TTC549 (cell line): ENCODE measurements around the gene MRPS16.

ENCODE experiments used
- FAIRE-seq: peaks from 2 replicates; lab custom pipeline; 2012; peaks lifted over from hg19 to GRCh38; lab: Jason Lieb, UNC

The MRPS16 gene

DNA sequence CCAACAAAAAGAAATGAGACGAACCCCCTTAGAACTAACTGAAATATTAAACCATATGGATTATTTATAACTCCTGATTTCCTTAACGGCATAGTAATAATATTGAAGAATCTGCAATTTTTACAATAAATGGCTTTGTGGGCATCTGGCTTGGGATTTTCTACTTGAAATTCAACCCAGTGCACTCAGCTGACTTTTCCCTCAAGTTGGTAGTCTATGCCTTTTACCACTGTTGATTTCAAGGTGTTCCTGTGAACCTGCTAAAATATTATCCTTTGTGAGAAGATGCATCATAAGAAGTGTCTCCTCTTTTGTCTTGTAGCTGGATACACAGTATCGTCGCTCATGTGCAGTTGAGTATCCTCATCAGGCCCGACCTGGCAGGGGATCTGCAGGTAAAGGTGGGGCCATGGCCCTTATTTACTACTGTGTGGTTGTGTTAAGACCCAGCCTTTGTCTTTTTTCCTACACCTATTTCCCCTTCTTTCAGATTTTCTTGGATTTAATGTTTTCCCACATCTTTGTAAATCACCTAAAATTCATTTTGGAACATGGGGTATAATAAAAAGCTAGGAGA lies 13.4 kb downstream of the MRPS16 start:
- FAIRE-seq = no peak

DNA sequence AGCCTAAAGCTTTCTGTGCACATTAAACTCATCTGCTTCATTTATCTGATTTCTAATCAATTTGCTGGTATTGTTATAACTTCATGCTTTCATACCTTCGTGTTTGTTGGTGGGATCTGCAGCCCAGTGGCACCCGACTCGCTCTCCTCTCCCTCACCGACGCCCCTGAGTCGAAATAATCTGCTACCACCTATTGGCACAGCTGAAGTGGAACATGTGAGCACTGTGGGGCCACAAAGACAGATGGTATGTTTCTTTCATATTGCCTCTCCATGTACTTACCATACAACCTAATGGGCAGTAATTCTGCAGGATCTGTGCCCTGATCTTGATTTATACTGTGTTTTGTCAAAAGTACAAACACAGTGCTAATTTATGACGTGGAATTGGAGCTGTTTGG lies 17.7 kb downstream of the MRPS16 start:
- FAIRE-seq = no peak

DNA sequence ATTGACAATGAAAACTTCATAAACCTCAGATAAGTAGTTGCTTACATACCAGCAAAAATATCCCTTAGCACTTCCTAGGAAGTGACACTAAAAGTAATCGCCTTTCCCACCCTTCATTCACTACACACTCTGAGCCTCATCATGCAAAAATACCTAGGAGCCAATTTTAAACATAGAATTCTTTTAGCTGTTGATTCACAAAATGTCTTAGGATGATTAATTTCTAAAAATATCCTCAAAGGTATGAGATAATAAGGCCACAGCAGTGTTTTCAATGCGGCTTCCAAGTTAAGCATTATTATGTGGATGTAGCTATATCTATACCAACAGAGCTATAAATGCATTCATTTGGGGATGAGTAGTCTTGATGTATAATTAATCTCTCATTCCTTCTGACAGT lies 18.6 kb downstream of the MRPS16 start:
- no peak for FAIRE-seq

DNA sequence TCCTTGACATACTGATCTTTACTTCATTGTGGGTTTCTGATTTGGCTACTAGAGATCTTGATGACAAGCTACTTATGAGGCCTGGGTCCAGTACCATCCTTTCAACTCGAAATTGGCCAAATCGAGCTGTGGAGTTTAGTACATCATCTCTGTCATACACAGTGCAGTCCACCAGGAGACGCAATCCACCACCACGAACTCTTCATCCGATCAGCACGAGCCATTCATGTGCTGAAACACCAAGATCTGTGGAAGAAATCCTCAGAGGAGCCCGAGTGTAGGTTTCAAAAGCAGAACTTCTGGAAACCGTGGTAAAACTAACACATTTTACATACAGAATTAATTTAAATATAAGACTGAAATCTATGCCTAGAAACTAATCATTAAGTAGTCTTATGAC lies 19.6 kb downstream of the MRPS16 start:
- FAIRE-seq = peak; percentile 90

DNA sequence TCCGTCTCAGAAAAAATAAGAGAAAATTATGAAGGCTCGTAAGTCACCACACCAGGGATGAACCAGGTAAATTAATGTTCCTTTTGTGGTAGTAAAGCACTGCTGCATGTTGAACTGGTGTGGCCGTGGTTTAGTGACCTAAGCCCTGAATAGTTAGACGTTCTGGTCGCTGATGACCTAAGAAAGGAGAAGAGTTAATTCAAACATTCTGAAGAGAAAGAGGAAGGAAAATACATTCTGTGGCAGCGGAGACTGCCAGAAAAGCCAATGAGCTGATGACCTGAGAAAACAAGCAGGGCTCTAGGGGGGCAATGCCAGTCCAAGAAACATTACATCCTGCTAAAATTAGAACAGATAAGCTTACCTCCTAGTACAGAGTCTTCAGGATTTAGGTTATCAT lies 22.9 kb downstream of the MRPS16 start:
- FAIRE-seq = no peak

DNA sequence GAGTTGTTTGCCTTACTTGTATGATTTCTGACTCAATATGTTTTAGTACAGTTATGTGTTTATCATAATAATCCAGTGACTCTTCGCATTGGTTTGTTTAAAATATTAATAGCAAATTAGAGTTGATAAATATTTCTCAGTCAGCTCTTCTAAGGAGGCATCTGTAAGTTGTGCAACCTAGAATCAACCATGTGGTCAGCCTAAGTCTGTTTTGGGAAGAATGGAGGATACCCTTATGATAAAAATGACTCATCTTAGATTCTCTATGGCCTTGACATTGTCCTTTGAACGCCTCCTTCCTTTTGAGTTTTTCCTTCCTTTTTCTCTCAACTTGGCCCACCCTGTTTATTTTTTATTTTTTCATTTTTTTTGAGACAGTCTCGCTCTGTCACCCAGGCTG lies 24.2 kb downstream of the MRPS16 start:
- FAIRE-seq = no peak

DNA sequence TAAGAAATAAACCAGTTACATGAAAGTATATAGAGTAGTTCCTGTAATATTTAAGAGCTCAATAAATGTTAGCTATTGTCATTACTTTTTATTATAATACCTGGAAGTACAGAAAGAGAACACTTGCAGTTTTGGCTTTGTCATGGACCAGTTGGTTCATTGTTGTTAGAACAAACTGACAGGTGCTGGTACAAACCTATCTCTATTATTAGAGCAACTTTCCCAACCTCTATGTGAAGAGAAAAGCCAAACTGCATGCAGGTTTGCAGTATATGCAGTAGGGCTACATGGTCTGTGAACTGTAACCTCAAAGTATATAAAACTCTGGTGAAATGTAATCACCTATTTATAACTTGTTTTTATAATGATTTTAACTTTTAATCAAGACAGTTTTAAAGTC lies 25.8 kb downstream of the MRPS16 start:
- FAIRE-seq = no peak

DNA sequence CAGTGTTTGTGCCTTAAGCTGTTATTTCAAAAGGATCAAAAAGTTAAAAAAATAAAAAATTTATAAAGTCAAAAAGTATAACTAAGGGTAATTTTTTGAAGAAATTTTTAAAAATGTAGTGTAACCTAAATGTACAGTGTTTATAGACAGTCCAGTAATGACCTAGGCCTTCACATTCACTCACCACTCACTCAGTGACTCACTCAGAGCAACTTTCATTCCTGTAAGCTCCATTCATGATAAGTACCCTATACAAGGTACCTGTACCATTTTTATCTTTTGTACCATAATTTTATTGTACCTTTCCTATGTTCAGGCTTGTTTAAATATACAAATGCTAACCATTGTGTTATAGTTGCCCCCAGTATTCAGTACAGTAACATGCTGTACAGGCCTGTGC lies 26.9 kb downstream of the MRPS16 start:
- no peak for FAIRE-seq

DNA sequence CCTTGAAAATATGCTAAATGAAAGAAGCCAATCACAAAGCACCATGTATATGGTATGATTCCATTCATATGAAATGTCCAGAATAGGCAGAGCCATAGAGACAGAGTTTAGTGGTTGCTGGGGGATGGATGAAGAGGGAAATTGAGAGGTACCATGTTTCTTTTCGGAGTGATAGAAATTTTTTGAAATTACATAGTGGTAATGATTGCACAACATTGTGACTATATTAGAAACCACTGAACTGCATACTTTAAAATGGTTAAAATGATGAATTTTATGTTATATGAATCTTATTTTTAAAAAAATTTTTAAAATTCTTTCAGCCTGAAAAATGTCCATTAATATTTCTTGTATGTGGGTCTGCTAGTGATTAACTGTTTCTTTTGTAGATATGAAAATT lies 31.5 kb downstream of the MRPS16 start:
- FAIRE-seq = no peak

DNA sequence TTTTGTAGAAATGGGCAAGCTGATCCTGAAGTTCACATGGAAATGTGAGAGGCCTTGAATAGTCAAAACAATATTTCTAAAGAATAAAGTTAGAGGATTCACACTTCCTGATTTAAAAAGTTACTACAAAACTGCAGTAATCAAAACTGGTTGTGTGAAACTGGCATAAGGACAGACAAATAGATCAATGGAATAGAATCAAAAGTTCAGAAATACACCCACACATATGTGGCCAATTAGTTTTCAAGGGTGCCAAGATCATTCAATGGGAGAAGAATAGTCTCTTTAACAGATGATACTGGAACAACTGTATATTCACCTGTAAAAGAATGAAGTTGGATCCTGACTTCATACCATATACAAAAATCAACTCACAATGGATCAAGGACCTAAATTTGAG lies 33.1 kb downstream of the MRPS16 start:
- FAIRE-seq = no peak

DNA sequence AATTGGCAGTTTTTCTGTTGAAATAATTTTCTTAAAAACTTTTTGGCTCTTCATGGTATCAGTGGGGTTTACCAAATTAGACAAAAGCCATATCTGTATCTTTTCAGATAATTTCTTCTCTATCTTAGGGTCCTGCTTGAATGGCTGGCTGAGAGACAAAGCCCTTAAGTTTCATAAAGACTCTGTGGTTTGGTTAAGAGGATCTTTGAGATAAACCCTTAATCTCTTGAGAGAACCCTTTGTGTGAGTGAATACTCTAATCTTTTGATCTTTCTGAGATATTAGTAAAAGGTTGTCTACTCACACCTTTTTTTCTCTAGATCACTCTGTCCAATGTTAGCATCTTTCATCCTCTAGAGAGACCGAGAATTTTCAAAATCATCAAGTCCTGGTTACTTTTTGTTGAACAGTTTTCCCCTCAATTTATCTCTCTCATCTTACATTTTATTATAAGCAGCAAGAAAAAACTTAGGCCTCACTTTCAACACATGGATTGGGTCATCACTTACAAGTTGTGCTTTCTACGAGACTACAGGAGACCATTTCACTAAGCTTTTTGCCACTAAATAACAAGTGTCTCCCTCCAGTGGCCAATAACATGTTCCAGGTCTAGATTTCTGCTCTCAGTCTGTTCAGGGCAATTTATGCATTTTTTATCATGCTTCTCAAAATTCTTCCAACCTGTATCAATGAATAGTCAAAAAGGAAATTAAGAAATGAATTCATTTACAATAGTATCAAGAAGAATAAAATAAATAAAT lies 33.8 kb downstream of the MRPS16 start:
- peak; percentile 85 for FAIRE-seq

DNA sequence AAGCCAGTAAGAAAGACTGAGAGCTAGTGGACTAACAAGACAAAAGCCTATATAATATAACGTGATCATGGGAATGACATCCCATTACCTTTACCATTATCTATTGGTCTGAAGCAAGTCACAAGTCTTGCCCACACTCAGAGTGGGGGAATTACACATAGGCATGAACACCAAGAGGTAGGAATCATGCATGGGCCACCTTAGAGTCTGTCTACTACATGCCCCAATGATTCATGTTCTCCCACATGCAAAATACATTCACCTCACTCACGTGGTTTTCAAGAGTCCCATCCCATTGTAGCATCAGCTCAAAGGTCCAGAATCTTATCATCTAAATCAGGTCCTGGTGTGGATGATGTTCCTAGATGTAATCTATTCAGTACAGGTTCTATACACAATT lies 34.8 kb downstream of the MRPS16 start:
- FAIRE-seq = no peak

DNA sequence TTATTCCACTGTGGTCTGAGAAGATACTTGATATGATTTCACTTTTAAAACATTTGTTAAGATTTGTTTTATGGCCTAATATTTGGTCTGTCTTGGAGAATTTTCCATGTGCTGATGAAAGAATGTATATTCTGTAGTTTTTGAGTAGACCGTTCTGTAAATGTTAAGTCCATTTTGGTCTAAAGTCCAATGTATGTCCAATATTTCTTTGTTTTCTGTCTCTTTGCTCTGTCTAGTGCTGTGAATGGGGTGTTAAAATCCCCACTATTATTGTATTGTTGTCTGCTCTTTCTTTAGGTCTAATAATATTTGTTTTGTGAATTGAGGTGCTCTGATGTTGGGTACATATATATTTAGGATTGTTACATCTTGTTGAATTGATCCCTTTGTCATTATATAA lies 36.7 kb downstream of the MRPS16 start:
- FAIRE-seq = no peak

DNA sequence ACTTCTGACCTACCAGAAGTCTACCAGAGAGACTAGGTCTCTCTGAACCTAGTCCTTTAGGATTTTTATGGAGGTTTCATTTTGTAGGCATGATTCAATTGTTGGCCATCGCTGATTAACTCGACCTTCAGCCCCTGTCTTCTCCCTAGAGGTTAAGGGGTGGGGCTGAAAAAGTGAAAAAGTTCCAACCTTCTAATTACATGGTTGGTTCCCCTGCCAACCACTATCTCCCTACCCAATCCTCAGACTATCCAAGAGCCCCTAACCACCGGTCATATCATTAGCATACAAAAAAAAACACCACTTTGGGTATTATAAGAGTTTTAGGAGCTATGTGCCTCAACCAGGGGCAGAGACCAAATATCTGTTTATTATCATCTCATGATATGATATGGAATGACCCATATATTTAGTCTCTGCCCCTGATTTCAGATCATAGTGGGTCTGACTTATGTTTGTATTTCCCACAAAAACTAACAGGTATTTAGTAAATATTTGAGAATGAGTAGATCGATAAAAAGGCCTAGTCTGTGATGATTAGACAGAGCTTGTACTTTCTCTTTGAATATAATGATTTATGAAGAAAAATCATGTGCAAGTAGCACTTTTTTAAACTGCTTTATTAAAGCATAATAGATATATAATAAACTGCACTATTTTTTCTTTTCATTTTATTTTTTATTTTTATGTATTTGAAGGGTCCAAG lies 41.2 kb downstream of the MRPS16 start:
- no peak for FAIRE-seq

DNA sequence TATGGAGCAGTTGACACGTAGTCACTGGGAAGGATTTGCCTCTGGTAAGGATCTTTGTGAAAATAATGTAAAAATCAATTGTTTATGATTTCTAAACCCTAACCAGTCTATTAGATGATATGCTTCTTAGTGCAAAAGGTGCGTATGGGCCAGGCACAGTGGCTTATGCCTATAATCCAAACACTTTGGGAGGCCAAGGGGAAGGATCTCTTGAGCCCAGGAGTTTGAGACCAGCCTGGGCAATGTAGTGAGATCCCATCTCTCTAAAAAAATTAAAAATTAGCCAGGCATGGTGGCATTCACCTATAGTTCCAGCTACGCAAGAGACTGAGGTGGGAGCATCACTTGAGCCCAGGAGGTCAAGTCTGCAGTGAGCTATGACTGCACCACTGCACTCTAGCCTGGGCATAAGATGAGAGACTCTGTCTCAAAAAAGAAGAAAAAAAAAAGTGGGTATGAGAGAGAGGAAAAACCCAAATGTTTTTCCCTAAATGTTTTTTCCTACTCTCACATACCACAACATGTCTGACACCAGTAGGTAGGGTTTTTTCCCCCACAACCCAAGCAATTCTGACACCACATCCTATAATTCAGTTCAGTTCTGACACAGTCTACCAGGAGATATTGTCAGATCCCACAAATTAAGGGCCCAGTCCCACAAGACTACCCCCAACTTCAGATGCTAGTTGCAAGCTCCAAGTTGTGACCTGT lies 41.9 kb downstream of the MRPS16 start:
- FAIRE-seq = no peak

DNA sequence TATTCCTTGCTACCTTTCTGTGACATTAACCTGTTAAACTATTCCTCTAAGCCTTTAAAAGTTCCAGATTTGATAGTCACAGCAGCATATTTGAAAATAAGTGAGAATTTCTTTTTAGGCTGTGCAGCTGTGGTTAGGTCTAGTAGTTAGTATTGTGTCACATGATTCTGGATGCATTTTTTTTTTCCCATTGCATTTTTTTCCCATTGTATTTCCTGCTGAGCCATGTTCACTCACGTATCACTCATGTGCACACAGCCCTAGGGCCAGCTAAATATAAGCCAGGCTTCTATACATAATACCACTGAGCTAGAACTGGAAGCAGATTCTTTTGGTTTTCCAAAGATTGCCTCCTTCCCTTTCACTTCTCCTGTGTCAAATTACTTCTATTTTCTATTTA lies 42.7 kb downstream of the MRPS16 start:
- no peak for FAIRE-seq

DNA sequence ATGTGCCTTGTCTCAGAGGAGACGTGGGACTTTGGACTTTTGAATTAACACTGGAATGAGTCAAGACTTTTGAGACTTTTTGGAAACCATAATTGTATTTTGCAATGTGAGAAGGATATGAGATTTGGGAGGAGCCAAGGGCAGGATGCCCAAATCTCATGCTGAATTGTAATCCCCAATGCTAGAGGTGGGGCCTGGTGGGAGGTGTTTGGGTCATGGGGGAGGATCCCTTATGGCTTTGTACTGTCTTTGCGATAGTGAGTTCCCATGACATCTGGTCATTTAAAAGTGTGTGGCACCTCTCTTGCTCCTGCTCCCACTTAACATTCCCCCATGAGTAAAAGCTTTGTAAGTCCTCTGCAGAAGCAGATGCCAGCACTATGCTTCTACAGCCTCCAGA lies 44.6 kb downstream of the MRPS16 start:
- no peak for FAIRE-seq

DNA sequence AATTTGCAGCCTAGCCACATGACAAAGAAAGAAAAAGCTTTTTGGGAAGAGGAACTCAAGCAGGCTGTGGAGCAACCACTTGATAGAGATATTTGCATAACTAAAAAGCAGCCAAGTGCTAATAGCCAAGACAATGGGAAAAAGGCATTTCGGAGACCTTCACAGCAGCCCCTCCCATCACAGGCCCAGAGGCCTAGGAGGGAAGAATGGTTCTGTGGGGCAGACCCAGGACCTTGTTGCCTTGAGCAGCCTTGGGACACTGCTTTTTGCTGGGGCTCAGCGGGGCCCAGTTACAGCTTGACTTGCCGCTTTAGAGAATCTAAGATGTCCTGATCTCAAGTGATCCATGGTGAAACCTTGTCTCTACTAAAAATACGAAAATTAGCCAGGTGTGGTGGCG lies 46.1 kb downstream of the MRPS16 start:
- no peak for FAIRE-seq

DNA sequence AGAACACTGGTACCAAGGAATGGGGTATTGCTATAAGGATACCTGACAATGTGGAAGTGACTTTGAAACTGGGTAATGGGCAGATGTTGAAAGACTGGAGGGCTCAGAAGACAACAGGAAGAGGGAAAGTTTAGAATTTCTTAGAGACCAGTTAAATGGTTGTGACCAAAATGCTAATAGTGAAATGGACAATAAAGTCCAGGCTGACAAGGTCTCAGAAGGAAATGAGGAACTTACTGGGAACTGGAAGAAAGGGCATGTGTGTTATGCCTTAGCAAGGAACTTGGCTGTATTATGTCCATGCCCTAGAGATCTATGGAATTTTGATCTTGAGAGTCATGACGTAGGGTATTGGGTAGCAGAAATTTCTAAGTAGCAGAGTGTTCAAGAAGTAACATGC lies 46.6 kb downstream of the MRPS16 start:
- FAIRE-seq = no peak

DNA sequence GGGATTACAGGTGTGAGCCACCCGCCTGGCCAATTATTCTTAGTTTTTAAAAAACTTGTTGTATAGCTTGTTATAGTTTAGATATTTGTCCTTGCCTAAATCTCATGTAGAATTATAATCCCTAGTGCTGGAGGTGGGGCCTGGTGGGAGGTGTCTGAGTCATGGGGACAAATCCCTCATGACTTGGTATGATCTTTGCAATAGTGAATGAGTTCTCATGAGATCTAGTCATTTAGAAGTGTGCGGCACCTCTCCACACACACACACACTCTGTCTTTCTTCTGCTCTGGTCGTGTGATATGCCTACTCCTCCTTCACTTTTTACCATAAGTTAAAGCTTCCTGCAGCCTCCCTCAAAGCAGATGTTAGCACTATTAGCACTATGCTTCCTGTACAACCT lies 47.4 kb downstream of the MRPS16 start:
- FAIRE-seq = no peak
